ENCODE results near the gene SNORC.
"Not testable (repeated sequence)": the region's sequence is repeated elsewhere in the genome, so short reads cannot be mapped to it uniquely, and the experiment has no call there.

The SNORC gene

DNA sequence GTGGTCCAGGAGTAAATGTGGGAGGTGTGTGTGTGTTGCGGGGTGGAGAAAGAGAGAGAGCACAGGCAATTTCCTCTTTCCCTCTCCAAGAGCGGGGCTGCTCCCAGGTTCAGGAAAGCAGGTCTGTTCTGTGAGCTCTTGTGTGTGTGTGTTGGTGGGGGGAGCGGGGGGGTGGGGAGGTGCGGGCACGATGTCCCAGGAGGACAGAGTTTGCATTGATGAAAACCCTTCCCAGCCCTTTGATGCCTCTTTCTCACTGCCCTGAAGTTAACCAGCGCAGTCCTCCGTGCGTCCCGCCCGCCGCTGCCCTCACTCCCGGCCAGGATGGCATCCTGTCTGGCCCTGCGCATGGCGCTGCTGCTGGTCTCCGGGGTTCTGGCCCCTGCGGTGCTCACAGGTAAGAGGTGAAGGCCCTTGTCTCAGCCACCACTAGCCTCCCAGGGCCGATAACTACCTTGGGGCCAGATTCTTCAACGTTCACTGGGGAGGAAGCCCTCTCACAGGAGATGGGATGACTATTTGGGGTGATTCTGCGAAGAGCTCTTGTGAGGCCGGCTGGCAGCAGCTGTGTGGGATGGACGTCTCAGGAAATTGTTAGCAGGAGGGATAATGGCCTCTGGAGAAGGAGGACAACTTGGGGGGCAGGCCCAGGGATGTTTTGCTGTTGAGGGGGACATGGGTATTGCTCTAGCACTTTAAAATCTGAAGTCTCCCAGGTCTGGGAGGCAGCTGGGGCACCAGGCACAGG is at the start of gene SNORC:
SNORC (plus strand) TSS at position 247 of the 748 bp plus-strand sequence; CDS start at position 325, 78 bp downstream.
- in situ Hi-C loops (cut with MboI; ENCODE audit: low pct_unique_long_range_greater_than_20kb, low sequenced_read_pairs): loop anchor here (25.0 kb wide), 1 partner anchor 392 kb away; the partner anchor contains the start of gene ATG16L1
- no peak for DNase-seq

DNA sequence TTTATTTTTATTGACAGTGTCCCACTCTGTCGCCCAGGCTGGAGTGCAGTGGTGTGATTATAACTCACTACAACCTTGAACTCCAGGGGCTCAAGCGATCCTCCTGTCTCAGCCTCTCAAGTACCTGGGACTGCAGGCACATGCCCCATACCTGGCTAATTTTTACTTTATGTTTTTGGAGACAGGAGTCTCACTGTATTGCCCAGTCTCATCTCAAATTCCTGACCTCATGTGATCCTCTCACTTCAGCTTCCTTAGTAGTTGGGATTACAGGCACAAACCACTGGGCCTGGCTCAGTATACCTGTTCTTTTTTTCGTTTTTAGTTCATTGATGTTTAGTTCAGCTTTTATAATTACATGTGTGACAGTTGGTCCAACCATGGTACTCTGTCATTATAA is 40.1 kb upstream of the SNORC start:
- in situ Hi-C loops (cut with MboI; ENCODE audit: low pct_unique_long_range_greater_than_20kb, low sequenced_read_pairs): no loop called here
- DNase-seq: no peak

DNA sequence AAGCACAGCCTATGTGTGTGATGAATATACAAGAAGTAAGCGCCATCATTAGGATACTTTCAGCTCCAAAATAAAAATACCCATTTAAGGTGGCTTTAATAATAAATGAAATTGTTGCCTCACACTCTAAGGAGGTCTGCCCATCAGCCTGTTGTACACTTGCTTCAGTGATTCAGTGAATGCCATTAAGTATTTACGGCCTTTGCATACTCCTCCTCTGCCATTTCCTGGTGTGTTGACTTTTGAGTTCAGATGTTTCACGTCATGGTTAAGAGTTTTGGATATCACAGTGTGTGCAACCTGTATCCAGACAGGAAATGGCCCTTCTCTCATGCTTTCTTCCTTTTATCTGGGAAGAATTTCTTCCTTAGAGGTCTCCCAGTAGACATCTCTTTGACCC is 38.6 kb upstream of the SNORC start:
- no peak for DNase-seq
- in situ Hi-C loops (cut with MboI; ENCODE audit: low pct_unique_long_range_greater_than_20kb, low sequenced_read_pairs): no loop called here

DNA sequence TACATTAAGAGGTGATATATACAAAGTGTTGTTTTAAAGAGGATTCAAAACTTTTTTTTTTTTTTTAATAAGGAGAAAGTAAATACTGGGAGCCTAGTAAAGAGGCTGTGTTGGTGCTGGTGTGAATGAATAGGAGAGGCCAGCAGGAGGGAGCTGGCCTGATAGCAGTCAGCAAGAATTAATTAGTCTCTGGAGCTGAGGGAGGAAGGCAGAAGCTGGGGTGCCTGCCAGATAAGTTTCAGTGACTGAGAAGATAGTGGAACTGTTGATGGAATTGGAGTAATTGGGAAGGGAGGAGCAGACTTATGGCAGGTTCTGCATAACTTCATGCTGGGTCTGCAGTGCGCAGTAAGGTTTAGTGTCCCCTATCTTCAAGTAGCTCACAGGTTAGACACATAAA is 36.2 kb upstream of the SNORC start:
- in situ Hi-C loops (cut with MboI; ENCODE audit: low pct_unique_long_range_greater_than_20kb, low sequenced_read_pairs): no loop called here
- no peak for DNase-seq

DNA sequence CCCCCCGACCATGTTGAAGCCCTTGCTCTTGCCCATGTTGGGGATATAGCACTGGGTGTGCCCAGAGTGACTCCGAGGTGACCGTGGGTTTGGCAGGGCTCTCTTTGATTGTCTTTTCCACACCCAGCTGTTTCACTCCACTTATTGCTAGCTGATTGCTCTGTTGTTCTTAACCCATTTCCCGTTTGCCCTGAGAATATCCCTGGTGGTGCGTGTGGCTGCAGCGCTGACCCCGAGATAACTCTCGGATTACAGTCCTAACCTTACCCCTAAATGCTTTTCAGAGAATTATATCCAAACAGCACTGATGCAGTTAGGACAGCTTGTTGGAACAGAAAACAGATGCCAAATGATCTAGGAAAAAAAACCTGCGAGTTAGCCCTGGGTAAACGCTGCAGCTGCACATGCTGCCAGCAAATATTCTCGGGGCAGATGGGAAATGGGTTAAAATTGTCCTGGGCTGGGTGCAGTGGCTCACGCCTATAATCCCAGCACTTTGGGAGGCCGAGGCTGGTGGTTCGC is 34.3 kb upstream of the SNORC start:
- DNase-seq: no peak
- in situ Hi-C loops (cut with MboI; ENCODE audit: low pct_unique_long_range_greater_than_20kb, low sequenced_read_pairs): no loop called here

DNA sequence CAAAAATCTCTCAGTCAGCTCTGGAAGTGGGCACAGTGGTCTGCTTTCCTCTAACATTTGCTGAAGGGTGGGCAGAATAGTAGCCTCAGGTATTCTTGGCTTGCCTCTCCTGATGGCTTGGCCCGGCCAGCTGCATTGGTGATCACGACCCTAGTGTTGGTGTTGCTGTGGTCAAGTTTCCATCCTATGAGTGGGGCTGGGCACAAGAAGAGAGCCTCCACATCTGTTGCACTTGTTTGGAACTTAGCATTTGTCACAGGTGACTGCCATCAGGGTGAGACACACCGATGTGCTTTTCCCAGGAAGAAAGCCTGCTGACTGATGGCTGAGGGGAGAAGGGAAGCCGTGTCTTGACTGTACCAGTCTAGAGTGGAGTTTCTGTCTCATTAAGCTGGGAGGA is 33.1 kb upstream of the SNORC start:
- DNase-seq: no peak
- in situ Hi-C loops (cut with MboI; ENCODE audit: low pct_unique_long_range_greater_than_20kb, low sequenced_read_pairs): no loop called here

DNA sequence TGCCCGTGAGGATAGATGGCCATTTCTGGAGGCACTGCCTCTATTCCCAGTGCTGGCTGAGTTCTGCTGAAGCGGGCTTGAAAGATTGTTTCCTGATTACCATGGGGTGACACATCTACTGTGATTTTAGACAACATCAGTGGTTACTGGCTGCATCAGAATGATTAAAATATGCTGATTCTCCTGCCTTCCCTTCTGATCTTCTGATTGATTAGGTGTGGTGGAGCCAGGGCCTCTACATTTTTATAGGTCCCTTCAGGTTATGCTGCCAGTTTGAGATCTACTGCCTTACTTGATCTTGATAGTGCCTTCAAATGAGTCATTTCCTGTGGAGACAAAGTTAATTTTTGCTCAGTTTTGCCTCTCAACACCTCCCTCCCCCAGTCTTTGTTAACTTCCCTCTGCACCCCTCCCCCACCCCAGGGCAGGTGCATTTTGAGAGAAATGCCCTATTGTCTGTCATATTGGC is 31.6 kb upstream of the SNORC start:
- DNase-seq: peak; percentile 78
- in situ Hi-C loops (cut with MboI; ENCODE audit: low pct_unique_long_range_greater_than_20kb, low sequenced_read_pairs): no loop called here

DNA sequence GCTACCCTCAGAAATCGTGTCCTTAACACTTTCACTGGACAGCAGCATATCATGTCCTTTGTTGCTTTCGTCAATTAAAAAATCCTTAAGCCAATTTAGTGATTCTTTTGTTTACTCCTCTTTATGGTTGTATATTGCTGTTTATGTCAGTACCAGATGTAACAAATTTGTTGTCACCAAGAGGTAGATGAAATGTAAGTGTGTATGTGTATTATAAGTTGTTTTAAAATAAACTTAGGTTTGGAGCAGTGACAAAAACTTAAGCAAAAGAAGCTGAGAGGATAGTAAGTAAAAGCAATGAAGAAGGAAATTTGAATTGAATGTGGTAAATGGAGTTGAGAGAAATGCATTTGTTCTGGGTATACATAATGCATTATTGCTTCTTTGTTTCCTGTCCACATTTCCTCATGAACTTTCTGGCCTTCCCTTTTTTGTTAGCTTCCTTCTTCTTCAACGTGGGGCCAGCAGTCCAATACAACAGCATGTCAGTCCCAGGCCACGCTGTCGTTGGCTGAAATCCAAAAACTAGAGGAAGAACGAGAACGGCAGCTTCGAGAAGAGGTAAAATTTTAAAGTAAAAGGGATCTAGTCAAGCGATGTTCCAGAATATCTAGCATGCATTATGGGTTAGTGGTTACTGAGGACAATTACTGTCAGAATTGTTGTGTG is 30.5 kb upstream of the SNORC start:
- peak; percentile 81 for DNase-seq
- in situ Hi-C loops (cut with MboI; ENCODE audit: low pct_unique_long_range_greater_than_20kb, low sequenced_read_pairs): no loop called here

DNA sequence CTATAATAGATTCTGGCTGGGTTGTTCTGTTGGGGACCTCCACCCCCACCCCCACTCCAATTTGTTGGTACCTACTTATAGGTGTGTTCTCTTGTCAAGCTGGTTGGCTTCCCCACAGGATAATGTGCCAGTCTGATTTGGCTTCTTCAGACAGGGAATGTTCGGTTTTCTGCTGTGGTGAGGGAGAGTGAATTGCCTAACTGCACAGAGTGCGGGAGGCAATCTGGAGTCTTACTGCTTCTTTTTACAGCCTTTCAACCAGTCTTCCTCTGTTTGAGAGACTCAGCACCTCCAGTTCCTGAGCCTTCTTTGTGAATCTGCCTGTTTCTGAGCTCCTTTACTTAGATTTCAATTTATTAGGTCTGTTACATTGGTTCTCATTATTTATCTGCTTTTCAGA is 27.4 kb upstream of the SNORC start:
- in situ Hi-C loops (cut with MboI; ENCODE audit: low pct_unique_long_range_greater_than_20kb, low sequenced_read_pairs): no loop called here
- peak; percentile 38 for DNase-seq

DNA sequence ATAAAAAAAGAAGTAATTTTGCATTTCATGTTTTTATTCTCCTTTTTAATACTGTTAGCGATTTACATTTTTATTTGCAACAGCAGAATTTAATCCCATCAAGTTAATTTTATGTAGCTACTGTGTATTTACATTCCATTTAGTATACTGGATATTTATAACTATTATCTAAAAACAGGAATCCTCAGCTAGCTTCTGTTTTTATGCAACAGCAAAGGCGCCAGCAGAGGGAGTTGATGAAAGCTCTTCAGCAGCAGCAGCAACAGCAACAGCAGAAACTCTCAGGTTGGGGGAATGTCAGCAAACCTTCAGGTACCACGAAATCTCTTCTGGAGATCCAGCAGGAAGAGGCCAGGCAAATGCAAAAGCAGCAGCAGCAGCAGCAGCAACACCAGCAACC is 26.2 kb upstream of the SNORC start:
- in situ Hi-C loops (cut with MboI; ENCODE audit: low pct_unique_long_range_greater_than_20kb, low sequenced_read_pairs): no loop called here
- no peak for DNase-seq

DNA sequence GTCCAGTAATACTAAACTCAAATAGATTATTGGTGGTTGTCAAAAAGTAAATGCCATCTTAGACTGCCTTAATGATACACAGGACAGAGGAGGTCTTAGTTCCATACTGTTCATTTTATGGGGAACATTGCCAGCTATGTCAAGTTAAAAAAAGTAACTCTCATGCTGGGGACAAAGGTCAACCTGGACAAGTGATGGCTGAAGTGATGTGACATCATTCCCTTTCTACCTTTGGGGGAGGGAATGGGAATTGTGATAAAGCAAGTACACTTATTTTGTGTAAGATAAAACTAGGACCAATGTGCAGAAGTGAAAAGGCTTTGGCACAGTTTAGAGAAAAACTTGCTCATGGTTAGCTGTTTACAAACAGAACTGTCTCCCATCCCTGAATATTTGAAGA is 24.0 kb upstream of the SNORC start:
- in situ Hi-C loops (cut with MboI; ENCODE audit: low pct_unique_long_range_greater_than_20kb, low sequenced_read_pairs): no loop called here
- DNase-seq: no peak

DNA sequence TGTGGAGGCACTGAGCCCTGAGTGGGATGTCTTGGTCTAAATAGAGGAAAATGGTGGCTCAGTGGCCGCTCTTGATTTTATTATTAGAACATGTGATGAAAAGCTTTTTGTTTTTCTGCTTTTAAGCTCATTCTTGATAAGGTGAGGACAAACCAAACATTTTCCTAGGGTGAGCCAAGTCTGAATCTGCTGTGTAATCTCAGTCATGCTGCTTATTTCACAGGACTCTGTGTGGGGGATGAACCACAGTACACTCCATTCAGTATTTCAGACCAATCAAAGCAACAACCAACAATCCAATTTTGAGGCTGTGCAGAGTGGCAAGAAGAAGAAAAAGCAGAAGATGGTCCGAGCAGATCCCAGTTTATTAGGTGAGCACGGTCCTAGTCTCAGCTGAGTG is 20.0 kb upstream of the SNORC start:
- in situ Hi-C loops (cut with MboI; ENCODE audit: low pct_unique_long_range_greater_than_20kb, low sequenced_read_pairs): loop anchor here (25.0 kb wide), 1 partner anchor 412 kb away; the partner anchor contains the start of gene ATG16L1

DNA sequence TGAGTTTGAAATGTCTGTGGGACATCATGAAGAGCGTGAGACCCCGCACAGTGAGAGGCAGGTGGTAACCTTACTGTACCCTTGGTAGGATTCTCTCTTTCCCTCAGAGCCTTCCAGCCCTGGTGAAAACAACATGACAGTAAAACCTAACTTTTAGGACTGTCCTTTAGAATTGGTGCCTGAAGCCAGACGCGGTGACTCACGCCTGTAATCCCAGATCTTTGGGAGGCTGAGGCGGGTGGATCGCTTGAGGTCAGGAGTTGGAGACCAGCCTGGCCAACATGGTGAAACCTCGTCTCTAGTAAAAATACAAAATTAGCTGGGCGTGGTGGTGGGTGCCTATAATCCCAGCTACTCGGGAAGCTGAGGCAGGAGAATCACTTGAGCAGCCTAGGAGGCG is 18.0 kb upstream of the SNORC start:
- in situ Hi-C loops (cut with MboI; ENCODE audit: low pct_unique_long_range_greater_than_20kb, low sequenced_read_pairs): loop anchor here (25.0 kb wide), 1 partner anchor 410 kb away; the partner anchor contains the start of gene ATG16L1

More for the DNA sequence above, 20.0 kb upstream of the SNORC start:
- no peak for DNase-seq

DNA sequence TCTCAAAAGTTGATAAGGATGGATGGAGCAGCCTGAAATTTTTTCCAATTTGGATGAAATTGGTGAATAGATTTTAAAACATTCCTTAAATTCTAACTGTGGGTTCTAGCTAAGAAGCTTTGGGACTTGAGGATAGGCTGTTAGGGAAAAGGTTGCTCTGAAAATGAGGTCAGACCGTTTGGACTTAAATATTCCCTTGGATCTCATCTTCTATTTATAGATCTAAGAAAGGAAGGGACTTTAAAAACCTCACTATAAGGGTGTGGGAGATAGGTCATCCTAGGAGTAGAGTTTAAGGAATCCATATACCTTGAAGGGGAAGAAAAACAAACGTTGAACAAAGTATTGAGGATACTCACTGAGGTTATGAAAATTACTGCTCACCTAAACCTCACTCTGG is 17.4 kb upstream of the SNORC start:
- DNase-seq: no peak
- in situ Hi-C loops (cut with MboI; ENCODE audit: low pct_unique_long_range_greater_than_20kb, low sequenced_read_pairs): loop anchor here (25.0 kb wide), 1 partner anchor 410 kb away; the partner anchor contains the start of gene ATG16L1

More for the DNA sequence above, 18.0 kb upstream of the SNORC start:
- not testable (repeated sequence) for DNase-seq

DNA sequence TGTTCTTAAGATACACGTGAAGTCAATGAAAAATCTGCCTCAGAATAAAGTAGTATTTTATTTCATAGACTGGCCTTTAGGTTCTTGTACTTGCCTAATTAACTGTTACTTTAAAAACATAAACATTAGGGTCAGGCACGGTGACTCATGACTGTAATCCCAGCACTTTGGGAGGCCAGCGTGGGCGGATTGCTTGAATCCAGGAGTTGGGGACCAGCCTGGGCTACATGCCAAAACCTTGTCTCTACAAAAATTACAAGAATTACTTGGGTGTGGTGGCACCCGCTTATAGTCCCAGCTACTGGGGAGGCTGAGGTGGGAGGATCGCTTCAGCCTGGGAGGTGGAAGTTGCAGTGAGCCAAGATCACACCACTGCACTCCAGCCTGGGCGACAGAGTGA is 16.0 kb upstream of the SNORC start:
- DNase-seq: no peak
- in situ Hi-C loops (cut with MboI; ENCODE audit: low pct_unique_long_range_greater_than_20kb, low sequenced_read_pairs): loop anchor here (25.0 kb wide), 1 partner anchor 408 kb away; the partner anchor contains the start of gene ATG16L1

DNA sequence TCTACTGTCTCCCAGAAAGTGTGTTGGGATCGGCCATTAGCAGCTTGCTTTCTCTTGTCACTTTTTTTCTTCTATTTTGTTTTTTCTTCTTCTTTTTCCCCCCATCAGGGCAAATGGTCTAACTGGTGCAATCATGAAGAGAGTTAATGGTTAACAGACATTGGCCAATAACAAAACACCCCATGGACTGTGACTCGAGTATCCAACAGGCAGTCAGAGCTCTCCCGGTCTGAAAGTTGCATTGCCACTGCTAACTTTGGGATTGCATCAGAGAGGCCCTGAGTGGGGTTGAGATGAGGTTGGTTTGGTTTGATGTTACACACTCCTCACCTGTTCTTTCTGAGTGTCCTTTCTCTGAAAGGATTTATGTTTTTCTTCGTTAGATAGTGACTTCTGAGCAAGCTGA is 12.9 kb upstream of the SNORC start:
- in situ Hi-C loops (cut with MboI; ENCODE audit: low pct_unique_long_range_greater_than_20kb, low sequenced_read_pairs): loop anchor here (25.0 kb wide), 1 partner anchor 405 kb away; the partner anchor contains the start of gene ATG16L1
- DNase-seq: no peak

DNA sequence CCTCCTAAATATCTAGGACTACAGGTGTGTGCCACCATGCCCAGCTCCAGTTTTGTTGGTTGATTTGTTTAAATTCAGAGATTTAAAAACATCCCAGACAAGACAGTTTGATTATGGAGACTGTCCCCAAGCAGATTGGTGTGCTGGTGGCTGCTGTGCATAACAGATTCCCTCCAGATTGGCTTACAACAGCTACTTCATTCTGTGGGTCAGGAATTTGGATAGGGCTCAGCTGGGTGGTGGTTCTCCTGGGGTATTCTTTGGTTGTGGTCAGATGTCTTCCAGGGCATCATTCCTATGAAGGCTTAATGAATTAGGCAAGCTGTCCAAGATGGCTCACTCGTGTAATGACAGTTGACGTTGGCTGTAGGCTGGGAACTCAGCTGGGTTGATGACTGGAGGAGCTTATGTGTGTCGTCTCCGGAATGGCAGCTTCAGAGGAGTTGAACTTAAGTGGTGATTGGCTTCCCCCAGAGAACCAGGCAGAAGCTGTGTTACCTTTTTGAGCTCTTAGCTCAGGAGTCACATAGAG is 10.6 kb upstream of the SNORC start:
- in situ Hi-C loops (cut with MboI; ENCODE audit: low pct_unique_long_range_greater_than_20kb, low sequenced_read_pairs): loop anchor here (25.0 kb wide), 1 partner anchor 403 kb away; the partner anchor contains the start of gene ATG16L1
- no peak for DNase-seq

DNA sequence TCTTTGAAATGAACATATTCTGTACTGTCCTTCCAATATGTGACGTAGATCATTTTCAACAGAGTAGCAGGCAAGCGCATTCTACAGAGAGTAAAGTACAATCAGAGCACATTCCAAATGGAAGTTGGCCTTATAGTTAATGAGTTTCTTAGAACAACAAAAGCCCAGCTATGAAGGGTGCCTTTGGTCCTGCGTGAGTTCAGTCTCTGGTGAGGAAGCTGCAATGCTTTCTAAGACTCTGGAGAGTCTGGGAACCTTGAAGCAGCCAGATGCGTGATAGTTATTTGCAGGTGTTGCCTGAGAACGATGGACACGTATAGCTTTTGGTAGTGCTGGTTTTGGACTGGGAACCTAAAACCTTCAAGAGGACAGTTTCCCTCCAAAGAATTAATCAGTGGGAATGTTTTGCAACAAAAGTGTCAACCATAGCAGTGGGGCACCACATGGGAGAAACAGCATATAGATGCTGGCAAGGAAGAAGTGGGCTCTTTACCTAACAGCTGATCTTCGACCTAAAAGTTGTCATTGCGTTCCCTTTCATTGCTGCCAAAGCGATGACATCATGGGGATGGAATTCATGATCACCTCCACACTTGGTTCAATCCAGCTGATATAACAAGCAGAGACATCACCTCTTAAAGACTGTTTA is 9.3 kb upstream of the SNORC start:
- no peak for DNase-seq
- in situ Hi-C loops (cut with MboI; ENCODE audit: low pct_unique_long_range_greater_than_20kb, low sequenced_read_pairs): loop anchor here (25.0 kb wide), 1 partner anchor 402 kb away; the partner anchor contains the start of gene ATG16L1

DNA sequence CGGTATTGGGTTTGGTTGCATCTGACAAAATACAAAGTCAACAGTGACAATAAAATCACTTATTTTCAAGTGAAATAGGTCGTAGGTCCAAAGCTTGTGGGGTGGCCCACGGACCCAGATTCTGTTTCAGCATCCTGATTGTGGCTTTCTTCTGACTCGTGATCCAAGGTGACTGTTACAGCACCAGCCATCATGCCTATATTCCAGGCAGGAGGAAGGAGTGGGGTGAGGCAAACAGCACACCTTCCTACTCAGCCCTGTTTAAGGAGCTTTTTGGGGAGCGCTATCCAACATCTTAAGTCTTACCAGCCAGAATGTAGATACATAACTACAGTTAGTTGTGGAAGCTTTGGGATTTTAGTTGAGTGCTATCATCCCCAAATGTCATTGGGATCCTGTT is 8.7 kb upstream of the SNORC start:
- in situ Hi-C loops (cut with MboI; ENCODE audit: low pct_unique_long_range_greater_than_20kb, low sequenced_read_pairs): loop anchor here (25.0 kb wide), 1 partner anchor 401 kb away; the partner anchor contains the start of gene ATG16L1
- no peak for DNase-seq

All from KBM-7 (cell line).